ENCODE data around the gene SPATA20.

- TF ChIP-seq CTCF (IDR thresholded peaks at IDR 0.05 in 4 of 5, conservative IDR thresholded peaks at IDR 0.05 in 1 of 5): no peak
- no peak for TF ChIP-seq POLR2A (IDR thresholded peaks at IDR 0.05)
These were observed 47.3 kb downstream of the SPATA20 start for GRCh38 chr17:50594128-50594823.
